Kidney (tissue), 14 donors: ENCODE data around the gene KRTAP5-3. TPM values are rescaled to one million over a fixed set of nuclear protein-coding genes. Genes with fewer than 3 reads are reported as not detected.

Experiments
- DNase-seq, 5 donors: peaks; one replicate each; pipeline ENCODE4 v3.0.0-alpha.2; 2013 to 2020
- FAIRE-seq: peaks from 2 replicates; lab custom pipeline; 2012; peaks lifted over from hg19 to GRCh38; lab: Jason Lieb, UNC
- H3K27ac ChIP-seq, 2 donors: one replicate each; pipeline ENCODE4 v1.7.0; 2013; ENCODE audit warnings: low read depth in 2 of 2, low read length in 2 of 2, inconsistent platforms in 1 of 2
- H3K27me3 ChIP-seq: one replicate; pipeline ENCODE4 v1.7.1; 2013; ENCODE audit warnings: low read length, inconsistent platforms; ENCODE audit not compliant: control insufficient read depth, insufficient read depth
- H3K36me3 ChIP-seq, 3 donors: one replicate each; pipeline versions ENCODE4 v1.7.0 to v1.7.1; 2013; ENCODE audit warnings: low read length in 3 of 3, control low read depth in 1 of 3, inconsistent platforms in 1 of 3; ENCODE audit not compliant: insufficient read depth in 3 of 3, control insufficient read depth in 2 of 3
- H3K4me1 ChIP-seq, 3 donors: one replicate each; pipeline versions ENCODE4 v1.7.0 to v1.7.1; 2013; ENCODE audit warnings: low read length in 3 of 3, inconsistent platforms in 1 of 3, low read depth in 1 of 3; ENCODE audit not compliant: control insufficient read depth in 2 of 3, insufficient read depth in 2 of 3
- H3K4me3 ChIP-seq, 3 donors: one replicate each; pipeline versions ENCODE4 v1.7.0 to v1.8.1; 2013; ENCODE audit warnings: low read length in 3 of 3, control low read depth in 1 of 3, inconsistent platforms in 1 of 3
- H3K9ac ChIP-seq, 3 donors: one replicate each; pipeline versions ENCODE4 v1.7.0 to v1.7.1; 2013; ENCODE audit warnings: low read length in 3 of 3, control low read depth in 1 of 3, inconsistent platforms in 1 of 3
- H3K9me3 ChIP-seq, 3 donors: one replicate each; pipeline versions ENCODE4 v1.7.0 to v1.7.1; 2013; ENCODE audit warnings: low read length in 3 of 3, control low read depth in 1 of 3, inconsistent platforms in 1 of 3; ENCODE audit not compliant: control insufficient read depth in 2 of 3, insufficient read depth in 1 of 3
- intact Hi-C: fragments of 100-400 bp; cut with DNase I; formaldehyde crosslinking; loops from one replicate; pipeline ENCODE4 v1.11.1; 2022
- polyA plus RNA-seq: library from polyadenylated mRNA; stranded (reverse); fragments of 350-450 nt; fragmentation: Illumina TruSeq; extraction: RNeasy Lipid Tissue Mini Kit (QIAGEN cat#74804); gene quantifications from one replicate; pipeline ENCODE4 v1.2.3, GENCODE V29; 2014; ENCODE audit warnings: low read depth, low replicate concordance; ENCODE audit not compliant: insufficient read depth
- total RNA-seq: library from RNA; stranded (reverse); fragmentation: NEBNext Ultra II Directional; extraction: Animal tissue kit (Norgen Biotek cat#: 25700); gene quantifications from one replicate; pipeline ENCODE4 v1.2.1, GENCODE V29; 2021
- TF ChIP-seq, protein P1 (sequence below): IDR thresholded peaks from 3 replicates; pipeline ENCODE4 v1.5.1; 2012; ENCODE audit warnings: mild to moderate bottlenecking, moderate library complexity, borderline replicate concordance; ENCODE audit not compliant: insufficient read depth; ENCODE audit errors: extremely low read depth
- donor health status: control.
- donor health status: control.
- donor health status: control.
- donor health status: control.
- donor health status: control.
- donor health status: DM: yes; HTN: yes; CAD: no.
- donor health status: Normal renal cell carcinoma (clear cell type).

The KRTAP5-3 gene
- total and polyA plus RNA-seq, 2 donors from 2014 or later: not detected

- DNase-seq (no peak), FAIRE-seq (no peak)
- Histone ChIP-seq H3K27ac (no peak overlapping the region), H3K4me1 (peaks cover 0 to 10% (median 0%) of the 10 kb centered on the region in 3 donors), H3K4me3 (no peak overlapping the region), H3K9ac (no peak overlapping the region), H3K36me3 (no peaks in the 10 kb centered on the region), H3K27me3 (no peaks in the 10 kb centered on the region), H3K9me3 (no peaks in the 10 kb centered on the region)
- intact Hi-C loops: loop anchor here (10.0 kb wide), 1 partner anchor 503 kb away; no protein-coding TSS in a partner anchor
- TF ChIP-seq, protein P1, sequence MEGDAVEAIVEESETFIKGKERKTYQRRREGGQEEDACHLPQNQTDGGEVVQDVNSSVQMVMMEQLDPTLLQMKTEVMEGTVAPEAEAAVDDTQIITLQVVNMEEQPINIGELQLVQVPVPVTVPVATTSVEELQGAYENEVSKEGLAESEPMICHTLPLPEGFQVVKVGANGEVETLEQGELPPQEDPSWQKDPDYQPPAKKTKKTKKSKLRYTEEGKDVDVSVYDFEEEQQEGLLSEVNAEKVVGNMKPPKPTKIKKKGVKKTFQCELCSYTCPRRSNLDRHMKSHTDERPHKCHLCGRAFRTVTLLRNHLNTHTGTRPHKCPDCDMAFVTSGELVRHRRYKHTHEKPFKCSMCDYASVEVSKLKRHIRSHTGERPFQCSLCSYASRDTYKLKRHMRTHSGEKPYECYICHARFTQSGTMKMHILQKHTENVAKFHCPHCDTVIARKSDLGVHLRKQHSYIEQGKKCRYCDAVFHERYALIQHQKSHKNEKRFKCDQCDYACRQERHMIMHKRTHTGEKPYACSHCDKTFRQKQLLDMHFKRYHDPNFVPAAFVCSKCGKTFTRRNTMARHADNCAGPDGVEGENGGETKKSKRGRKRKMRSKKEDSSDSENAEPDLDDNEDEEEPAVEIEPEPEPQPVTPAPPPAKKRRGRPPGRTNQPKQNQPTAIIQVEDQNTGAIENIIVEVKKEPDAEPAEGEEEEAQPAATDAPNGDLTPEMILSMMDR: no peak
These were observed 43.2 kb upstream of the KRTAP5-3 start for GRCh38 chr11:1651411-1651980.

- TF ChIP-seq, protein P1: no peak
- FAIRE-seq: no peak
These were observed 42.6 kb upstream of the KRTAP5-3 start for GRCh38 chr11:1650918-1651262.

DNA sequence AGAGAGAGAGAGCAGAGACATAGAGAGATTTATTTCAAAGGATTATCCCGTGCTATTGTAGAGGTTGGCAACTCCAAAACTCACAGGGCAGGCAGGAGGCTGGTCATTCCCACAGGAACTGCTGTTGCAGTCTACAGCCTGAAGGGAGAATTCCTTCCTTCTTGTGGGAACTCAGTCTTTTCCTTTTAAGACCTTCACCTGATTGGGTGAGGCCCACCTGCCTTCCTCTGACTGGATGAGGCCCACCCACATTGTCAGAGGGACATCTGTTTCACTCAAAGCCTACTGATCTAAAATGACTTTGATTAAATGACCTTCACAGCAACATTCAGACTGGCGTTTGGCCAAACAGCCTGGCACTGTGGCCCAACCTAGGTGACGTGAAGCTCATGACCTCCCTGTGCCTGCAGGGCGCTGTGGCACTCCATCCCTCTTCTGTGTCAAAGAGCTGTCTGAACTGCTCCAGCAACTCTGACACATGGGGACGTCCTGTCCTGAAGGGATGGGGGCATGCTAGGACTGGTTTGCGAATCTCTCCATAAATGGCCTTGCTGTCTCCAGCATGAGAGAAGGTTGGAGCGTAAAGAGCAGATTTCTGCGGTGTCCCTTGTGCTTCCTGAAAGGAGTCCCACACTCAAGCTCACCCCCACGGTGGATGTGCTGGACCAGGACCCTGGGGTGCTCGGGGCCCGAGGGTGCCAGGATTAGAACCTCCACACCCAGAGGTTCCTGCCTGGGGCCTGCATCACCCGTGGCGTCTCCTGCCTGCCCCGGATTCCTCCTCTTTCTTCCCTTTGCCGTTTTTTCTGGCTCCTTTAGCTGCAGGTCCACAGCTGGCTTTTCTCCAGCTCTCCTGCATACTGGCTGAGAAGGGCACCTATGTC lies 42.0 kb upstream of the KRTAP5-3 start:
- TF ChIP-seq, protein P1: no peak
- FAIRE-seq (no peak), DNase-seq (peak in 1 of 5 donors; percentile 60)
- Histone ChIP-seq H3K4me3 (no peak overlapping the region), H3K27me3 (no peaks in the 10 kb centered on the region), H3K9ac (no peak overlapping the region), H3K36me3 (no peaks in the 10 kb centered on the region), H3K27ac (no peak overlapping the region), H3K9me3 (no peaks in the 10 kb centered on the region), H3K4me1 (peaks cover 0 to 10% (median 0%) of the 10 kb centered on the region in 3 donors)
- intact Hi-C loops: loop anchor here (10.0 kb wide), 1 partner anchor 505 kb away; no protein-coding TSS in a partner anchor

More at GRCh38 chr11:1650918-1651262, 42.6 kb upstream of the KRTAP5-3 start:
- Histone ChIP-seq H3K36me3 (no peaks in the 10 kb centered on the region), H3K4me1 (peaks cover 0 to 10% (median 0%) of the 10 kb centered on the region in 3 donors), H3K9me3 (no peaks in the 10 kb centered on the region), H3K27me3 (no peaks in the 10 kb centered on the region), H3K9ac (no peak overlapping the region), H3K4me3 (no peak overlapping the region), H3K27ac (no peak overlapping the region)
- intact Hi-C loops: loop anchor here (10.0 kb wide), 1 partner anchor 504 kb away; no protein-coding TSS in a partner anchor
- peak in 1 of 5 donors; percentile 21 for DNase-seq
